HEK293 (cell line): Measurements from ENCODE around the gene CFAP107.

ENCODE experiments used
- CTCF ChIA-PET: fragments of 350-600 bp; formaldehyde crosslinking; extraction: SDS; loops from one replicate; lab custom pipeline; 2021; ENCODE audit warnings: antibody characterized with exemption; lab: Yijun Ruan, JAX
- POLR2A ChIA-PET: fragments of 300-600 bp; formaldehyde crosslinking; extraction: SDS; loops from one replicate; lab custom pipeline; 2020; ENCODE audit warnings: antibody characterized with exemption, inconsistent platforms; lab: Yijun Ruan, JAX
- H3K27ac ChIP-seq: fragments of 200-500 bp; sonication (Bioruptor generic); 2 replicates; pipeline ENCODE4 v1.5.1; 2014; ENCODE audit warnings: low read depth, low read length, control low read depth, inconsistent platforms; ENCODE audit errors: extremely low read depth
- H3K36me3 ChIP-seq, 2 experiments: fragments of 200-500 bp in 1 of 2; sonication (Bioruptor generic) in 1 of 2; 1 replicate in 1 of 2; 2 replicates in 1 of 2; pipeline ENCODE4 v1.5.1; 2014 to 2017; ENCODE audit warnings: inconsistent platforms in 2 of 2, low read length in 2 of 2; ENCODE audit not compliant: control insufficient read depth in 2 of 2, insufficient read depth in 1 of 2
- H3K4me1 ChIP-seq: fragments of 200-500 bp; sonication (Bioruptor generic); 2 replicates; pipeline ENCODE4 v1.5.1; 2014; ENCODE audit warnings: mild to moderate bottlenecking, low read length, inconsistent platforms; ENCODE audit not compliant: control insufficient read depth, insufficient read depth
- H3K4me3 ChIP-seq: 2 replicates; pipeline ENCODE4 v1.5.1; 2011; ENCODE audit warnings: low read depth, mild to moderate bottlenecking, control low read depth, low read length, moderate library complexity
- H3K9me3 ChIP-seq: fragments of 200-500 bp; sonication (Bioruptor generic); 2 replicates; pipeline ENCODE4 v1.5.1; 2014; ENCODE audit warnings: low read depth, low read length, inconsistent platforms; ENCODE audit not compliant: control insufficient read depth, insufficient read depth
- GFI1B ChIP-seq: fragments of 450-650 bp; formaldehyde crosslinking; IDR thresholded peaks from 2 replicates; pipeline ENCODE4 v1.5.1; 2016; ENCODE audit warnings: missing biosample characterization, missing genetic modification characterization
- PRDM10 ChIP-seq: fragments of 450-650 bp; formaldehyde crosslinking; IDR thresholded peaks from 2 replicates; pipeline ENCODE4 v1.5.1; 2016; ENCODE audit warnings: missing biosample characterization, missing genetic modification characterization
- TSHZ1 ChIP-seq: fragments of 450-650 bp; formaldehyde crosslinking; IDR thresholded peaks from 2 replicates; pipeline ENCODE4 v1.5.1; 2016; ENCODE audit warnings: missing biosample characterization, missing genetic modification characterization, borderline replicate concordance
- ZBTB6 ChIP-seq: fragments of 450-650 bp; formaldehyde crosslinking; IDR thresholded peaks from 2 replicates; pipeline ENCODE4 v1.5.1; 2017; ENCODE audit warnings: missing biosample characterization, missing genetic modification characterization
- ZNF302 ChIP-seq: fragments of 450-650 bp; formaldehyde crosslinking; IDR thresholded peaks from 2 replicates; pipeline ENCODE4 v1.5.1; 2016; ENCODE audit warnings: missing biosample characterization, missing genetic modification characterization, low read depth
- ZNF416 ChIP-seq: fragments of 450-650 bp; formaldehyde crosslinking; IDR thresholded peaks from 2 replicates; pipeline ENCODE4 v1.5.1; 2016; ENCODE audit warnings: missing biosample characterization, missing genetic modification characterization
- ZNF488 ChIP-seq: fragments of 450-650 bp; formaldehyde crosslinking; IDR thresholded peaks from 2 replicates; pipeline ENCODE4 v1.5.1; 2016; ENCODE audit warnings: missing biosample characterization, missing genetic modification characterization
- ZNF514 ChIP-seq: fragments of 450-650 bp; formaldehyde crosslinking; IDR thresholded peaks from 2 replicates; pipeline ENCODE4 v1.5.1; 2016; ENCODE audit warnings: missing biosample characterization, missing genetic modification characterization
- ZNF529 ChIP-seq: fragments of 450-650 bp; formaldehyde crosslinking; IDR thresholded peaks from 2 replicates; pipeline ENCODE4 v1.5.1; 2017; ENCODE audit warnings: missing genetic modification characterization, missing biosample characterization; ENCODE audit not compliant: insufficient replicate concordance
- ZNF707 ChIP-seq: fragments of 450-650 bp; formaldehyde crosslinking; IDR thresholded peaks from 2 replicates; pipeline ENCODE4 v1.5.1; 2016; ENCODE audit warnings: missing biosample characterization, missing genetic modification characterization
- TF ChIP-seq, protein P1 (sequence below): fragments of 450-650 bp; formaldehyde crosslinking; conservative IDR thresholded peaks from 2 replicates; pipeline ENCODE4 v1.5.1; 2016; ENCODE audit warnings: low read depth, missing biosample characterization, missing genetic modification characterization
- TF ChIP-seq, protein P2 (sequence below): fragments of 450-650 bp; formaldehyde crosslinking; IDR thresholded peaks from 2 replicates; pipeline ENCODE4 v1.5.1; 2017; ENCODE audit warnings: missing biosample characterization, missing genetic modification characterization
- TF ChIP-seq, protein P3 (sequence below): fragments of 450-650 bp; formaldehyde crosslinking; IDR thresholded peaks from 2 replicates; pipeline ENCODE4 v1.5.1; 2016; ENCODE audit warnings: missing biosample characterization, missing genetic modification characterization, low read depth
- TF ChIP-seq, protein P4 (sequence below): fragments of 450-650 bp; formaldehyde crosslinking; IDR thresholded peaks from 2 replicates; pipeline ENCODE4 v1.5.1; 2016; ENCODE audit warnings: missing biosample characterization, missing genetic modification characterization

CFAP107 gene

GRCh38 chr1:12778061-12778460, 32.1 kb downstream of the CFAP107 start (continued):
- TF ChIP-seq, protein P1, sequence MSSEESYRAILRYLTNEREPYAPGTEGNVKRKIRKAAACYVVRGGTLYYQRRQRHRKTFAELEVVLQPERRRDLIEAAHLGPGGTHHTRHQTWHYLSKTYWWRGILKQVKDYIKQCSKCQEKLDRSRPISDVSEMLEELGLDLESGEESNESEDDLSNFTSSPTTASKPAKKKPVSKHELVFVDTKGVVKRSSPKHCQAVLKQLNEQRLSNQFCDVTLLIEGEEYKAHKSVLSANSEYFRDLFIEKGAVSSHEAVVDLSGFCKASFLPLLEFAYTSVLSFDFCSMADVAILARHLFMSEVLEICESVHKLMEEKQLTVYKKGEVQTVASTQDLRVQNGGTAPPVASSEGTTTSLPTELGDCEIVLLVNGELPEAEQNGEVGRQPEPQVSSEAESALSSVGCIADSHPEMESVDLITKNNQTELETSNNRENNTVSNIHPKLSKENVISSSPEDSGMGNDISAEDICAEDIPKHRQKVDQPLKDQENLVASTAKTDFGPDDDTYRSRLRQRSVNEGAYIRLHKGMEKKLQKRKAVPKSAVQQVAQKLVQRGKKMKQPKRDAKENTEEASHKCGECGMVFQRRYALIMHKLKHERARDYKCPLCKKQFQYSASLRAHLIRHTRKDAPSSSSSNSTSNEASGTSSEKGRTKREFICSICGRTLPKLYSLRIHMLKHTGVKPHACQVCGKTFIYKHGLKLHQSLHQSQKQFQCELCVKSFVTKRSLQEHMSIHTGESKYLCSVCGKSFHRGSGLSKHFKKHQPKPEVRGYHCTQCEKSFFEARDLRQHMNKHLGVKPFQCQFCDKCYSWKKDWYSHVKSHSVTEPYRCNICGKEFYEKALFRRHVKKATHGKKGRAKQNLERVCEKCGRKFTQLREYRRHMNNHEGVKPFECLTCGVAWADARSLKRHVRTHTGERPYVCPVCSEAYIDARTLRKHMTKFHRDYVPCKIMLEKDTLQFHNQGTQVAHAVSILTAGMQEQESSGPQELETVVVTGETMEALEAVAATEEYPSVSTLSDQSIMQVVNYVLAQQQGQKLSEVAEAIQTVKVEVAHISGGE (tag by site-specific recombination) = no peak
- TF ChIP-seq, protein P2, sequence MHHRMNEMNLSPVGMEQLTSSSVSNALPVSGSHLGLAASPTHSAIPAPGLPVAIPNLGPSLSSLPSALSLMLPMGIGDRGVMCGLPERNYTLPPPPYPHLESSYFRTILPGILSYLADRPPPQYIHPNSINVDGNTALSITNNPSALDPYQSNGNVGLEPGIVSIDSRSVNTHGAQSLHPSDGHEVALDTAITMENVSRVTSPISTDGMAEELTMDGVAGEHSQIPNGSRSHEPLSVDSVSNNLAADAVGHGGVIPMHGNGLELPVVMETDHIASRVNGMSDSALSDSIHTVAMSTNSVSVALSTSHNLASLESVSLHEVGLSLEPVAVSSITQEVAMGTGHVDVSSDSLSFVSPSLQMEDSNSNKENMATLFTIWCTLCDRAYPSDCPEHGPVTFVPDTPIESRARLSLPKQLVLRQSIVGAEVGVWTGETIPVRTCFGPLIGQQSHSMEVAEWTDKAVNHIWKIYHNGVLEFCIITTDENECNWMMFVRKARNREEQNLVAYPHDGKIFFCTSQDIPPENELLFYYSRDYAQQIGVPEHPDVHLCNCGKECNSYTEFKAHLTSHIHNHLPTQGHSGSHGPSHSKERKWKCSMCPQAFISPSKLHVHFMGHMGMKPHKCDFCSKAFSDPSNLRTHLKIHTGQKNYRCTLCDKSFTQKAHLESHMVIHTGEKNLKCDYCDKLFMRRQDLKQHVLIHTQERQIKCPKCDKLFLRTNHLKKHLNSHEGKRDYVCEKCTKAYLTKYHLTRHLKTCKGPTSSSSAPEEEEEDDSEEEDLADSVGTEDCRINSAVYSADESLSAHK (tag by site-specific recombination) = no peak
- TF ChIP-seq ZNF488 (tag by site-specific recombination) = no peak
- no peak for TF ChIP-seq PRDM10 (tag by site-specific recombination)
- TF ChIP-seq ZNF529 (tag by site-specific recombination) = no peak

DNA sequence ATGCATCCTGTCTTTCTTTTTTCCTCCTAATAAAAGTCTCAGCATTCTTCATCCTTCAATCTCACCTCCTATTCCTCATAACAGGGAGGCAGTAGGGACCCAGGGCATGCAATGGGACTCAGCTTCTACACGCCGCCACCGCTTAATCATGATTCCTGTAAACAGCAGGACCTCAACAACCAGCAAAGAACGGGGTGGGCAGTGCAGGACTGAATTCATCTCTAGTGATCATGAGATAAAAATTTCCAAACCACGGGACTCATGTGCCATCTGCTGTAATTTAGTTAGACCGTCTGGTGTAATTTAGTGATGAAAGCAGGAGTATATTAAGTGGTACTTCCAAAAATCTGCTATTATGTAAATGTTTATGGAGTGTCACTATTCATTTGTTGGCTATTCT, 32.9 kb downstream of the CFAP107 start:
- CTCF ChIA-PET = no interaction called here
- POLR2A ChIA-PET = no interaction called here
- Histone ChIP-seq H3K36me3 (no peaks in the 10 kb centered on the region), H3K4me1 (no peaks in the 10 kb centered on the region), H3K27ac (no peak overlapping the region), H3K9me3 (no peaks in the 10 kb centered on the region), H3K4me3 (no peak overlapping the region)
- TF ChIP-seq ZNF416 (tag by site-specific recombination) (no peak), ZBTB6 (tag by site-specific recombination) (no peak), GFI1B (tag by site-specific recombination) (no peak), ZNF707 (no peak), ZNF302 (no peak), ZNF488 (tag by site-specific recombination) (no peak), ZNF514 (tag by site-specific recombination) (no peak), TSHZ1 (no peak)
- TF ChIP-seq, protein P3, sequence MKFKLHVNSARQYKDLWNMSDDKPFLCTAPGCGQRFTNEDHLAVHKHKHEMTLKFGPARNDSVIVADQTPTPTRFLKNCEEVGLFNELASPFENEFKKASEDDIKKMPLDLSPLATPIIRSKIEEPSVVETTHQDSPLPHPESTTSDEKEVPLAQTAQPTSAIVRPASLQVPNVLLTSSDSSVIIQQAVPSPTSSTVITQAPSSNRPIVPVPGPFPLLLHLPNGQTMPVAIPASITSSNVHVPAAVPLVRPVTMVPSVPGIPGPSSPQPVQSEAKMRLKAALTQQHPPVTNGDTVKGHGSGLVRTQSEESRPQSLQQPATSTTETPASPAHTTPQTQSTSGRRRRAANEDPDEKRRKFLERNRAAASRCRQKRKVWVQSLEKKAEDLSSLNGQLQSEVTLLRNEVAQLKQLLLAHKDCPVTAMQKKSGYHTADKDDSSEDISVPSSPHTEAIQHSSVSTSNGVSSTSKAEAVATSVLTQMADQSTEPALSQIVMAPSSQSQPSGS (tag by site-specific recombination) = no peak
- TF ChIP-seq, protein P4, sequence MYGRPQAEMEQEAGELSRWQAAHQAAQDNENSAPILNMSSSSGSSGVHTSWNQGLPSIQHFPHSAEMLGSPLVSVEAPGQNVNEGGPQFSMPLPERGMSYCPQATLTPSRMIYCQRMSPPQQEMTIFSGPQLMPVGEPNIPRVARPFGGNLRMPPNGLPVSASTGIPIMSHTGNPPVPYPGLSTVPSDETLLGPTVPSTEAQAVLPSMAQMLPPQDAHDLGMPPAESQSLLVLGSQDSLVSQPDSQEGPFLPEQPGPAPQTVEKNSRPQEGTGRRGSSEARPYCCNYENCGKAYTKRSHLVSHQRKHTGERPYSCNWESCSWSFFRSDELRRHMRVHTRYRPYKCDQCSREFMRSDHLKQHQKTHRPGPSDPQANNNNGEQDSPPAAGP = no peak
